HepG2 (cell line): ENCODE results near the gene RTN4RL2. TPM values are rescaled to one million over a fixed set of nuclear protein-coding genes. Genes with fewer than 3 reads are reported as not detected.

Experiments used
- DDIT3 ChIP-seq: sonication (generic); formaldehyde crosslinking; IDR thresholded peaks from 2 replicates; pipeline ENCODE4 v1.4.0; 2020; ENCODE audit warnings: mild to moderate bottlenecking, missing genetic modification reagents
- DR1 ChIP-seq: sonication (generic); formaldehyde crosslinking; IDR thresholded peaks from 2 replicates; pipeline ENCODE4 v1.8.0; 2021; ENCODE audit warnings: mild to moderate bottlenecking, missing genetic modification reagents, inconsistent platforms
- DRAP1 ChIP-seq: IDR thresholded peaks from 2 replicates; pipeline ENCODE4 v1.6.1; 2016; ENCODE audit warnings: missing genetic modification reagents, missing compliant biosample characterization
- EZH2 ChIP-seq: conservative IDR thresholded peaks from 2 replicates; pipeline ENCODE4 v1.6.1; 2012; ENCODE audit warnings: mild to moderate bottlenecking, low read depth, low read length, moderate library complexity
- GFI1 ChIP-seq: sonication (generic); formaldehyde crosslinking; IDR thresholded peaks from 2 replicates; pipeline ENCODE4 v1.5.0; 2020; ENCODE audit warnings: missing genetic modification reagents, mild to moderate bottlenecking, borderline replicate concordance
- GZF1 ChIP-seq: sonication (generic); formaldehyde crosslinking; IDR thresholded peaks from 2 replicates; pipeline ENCODE4 v1.5.1; 2020; ENCODE audit warnings: mild to moderate bottlenecking, missing genetic modification reagents
- KAT2B ChIP-seq: fragments of 150-350 bp; IDR thresholded peaks from 2 replicates; pipeline ENCODE4 v1.6.1; 2014; ENCODE audit warnings: low read depth, low read length, borderline replicate concordance
- KLF6 ChIP-seq: IDR thresholded peaks from 2 replicates; pipeline ENCODE4 v1.8.0; 2016; ENCODE audit warnings: missing biosample characterization, missing genetic modification reagents
- LCORL ChIP-seq, 2 experiments: fragments of 450-650 bp in 1 of 2; sonication (generic) in 1 of 2; formaldehyde crosslinking in 1 of 2; IDR thresholded peaks; 2 replicates each; pipeline versions ENCODE4 v1.5.0 to v1.6.1; 2017 to 2020; ENCODE audit warnings: antibody characterized with exemption in 1 of 2, missing genetic modification reagents in 1 of 2
- MYPOP ChIP-seq: sonication (generic); formaldehyde crosslinking; IDR thresholded peaks from 2 replicates; pipeline ENCODE4 v1.8.1; 2023; ENCODE audit warnings: mild to moderate bottlenecking, moderate library complexity, missing genetic modification reagents
- PLSCR1 ChIP-seq: sonication (generic); formaldehyde crosslinking; IDR thresholded peaks from 2 replicates; pipeline ENCODE4 v1.5.0; 2020; ENCODE audit warnings: missing genetic modification reagents, mild to moderate bottlenecking, borderline replicate concordance
- POGZ ChIP-seq: sonication (generic); formaldehyde crosslinking; IDR thresholded peaks from 2 replicates; pipeline ENCODE4 v1.4.0; 2020; ENCODE audit warnings: mild to moderate bottlenecking, missing genetic modification reagents
- SALL1 ChIP-seq: sonication (generic); formaldehyde crosslinking; IDR thresholded peaks from 2 replicates; pipeline ENCODE4 v1.8.0; 2022; ENCODE audit warnings: mild to moderate bottlenecking, missing genetic modification reagents
- SOX13 ChIP-seq, 3 experiments: fragments of 450-650 bp in 1 of 3; sonication (generic) in 1 of 3; formaldehyde crosslinking in 1 of 3; IDR thresholded peaks in 2 of 3; conservative IDR thresholded peaks in 1 of 3; 2 replicates each; pipeline versions ENCODE4 v1.5.0 to v1.6.1; 2016 to 2020; ENCODE audit warnings: antibody characterized with exemption in 1 of 3, mild to moderate bottlenecking in 1 of 3, missing compliant biosample characterization in 1 of 3, missing genetic modification reagents in 1 of 3, moderate library complexity in 1 of 3
- YEATS4 ChIP-seq: sonication (generic); formaldehyde crosslinking; IDR thresholded peaks from 2 replicates; pipeline ENCODE4 v1.4.0; 2020; ENCODE audit warnings: missing genetic modification reagents, borderline replicate concordance
- ZNF543 ChIP-seq: sonication (generic); formaldehyde crosslinking; IDR thresholded peaks from 2 replicates; pipeline ENCODE4 v1.4.0; 2020; ENCODE audit warnings: mild to moderate bottlenecking, missing genetic modification reagents
- ZNF574 ChIP-seq: sonication (generic); formaldehyde crosslinking; IDR thresholded peaks from 2 replicates; pipeline ENCODE4 v1.4.0; 2020; ENCODE audit warnings: missing genetic modification reagents
- ZNF691 ChIP-seq: sonication (generic); formaldehyde crosslinking; IDR thresholded peaks from 2 replicates; pipeline ENCODE4 v1.4.0; 2020; ENCODE audit warnings: missing genetic modification reagents, low read depth, mild to moderate bottlenecking, borderline replicate concordance
- ZZZ3 ChIP-seq: sonication (generic); formaldehyde crosslinking; IDR thresholded peaks from 2 replicates; pipeline ENCODE4 v1.4.0; 2020; ENCODE audit warnings: missing genetic modification reagents, mild to moderate bottlenecking, borderline replicate concordance
- polyA plus RNA-seq, 8 experiments: library from polyadenylated mRNA; depleted of rRNA in 3 of 8; stranded (reverse) in 7 of 8; unstranded in 1 of 8; fragments of >200 nt; fragmentation: Illumina TruSeq in 4 of 8; extraction: Trizol in 4 of 8; gene quantifications; 2 replicates each; pipeline versions ENCODE4 v1.2.1 to v1.2.3, GENCODE V29; 2011 to 2016; ENCODE audit warnings: low read depth in 4 of 8, missing spikeins in 1 of 8, mixed read lengths in 1 of 8; ENCODE audit not compliant: insufficient read depth in 1 of 8
- total RNA-seq, 5 experiments: library from RNA; depleted of rRNA; stranded (reverse); fragments of >200 nt; fragmentation: Illumina TruSeq; extraction: Trizol; gene quantifications; 2 replicates each; pipeline ENCODE4 v1.2.3, GENCODE V29; 2016; ENCODE audit warnings: low read depth in 1 of 5

Gene RTN4RL2
- total and polyA plus RNA-seq, 2 of the 13 experiments (the other 11 are each of a cell fraction or from before 2014, with no cell fraction given) = 1.3 to 4.3 TPM

GRCh38 chr11:57499413-57499982, 39.2 kb downstream of the RTN4RL2 start (continued):
- TF ChIP-seq ZNF543 (CRISPR knock-in tag) (0 out of 2 replicates have a peak, but pooled peaks have one; percentile 62), DR1 (CRISPR knock-in tag) (peak; percentile 48; the same call in 1 of the 2 replicates), LCORL (IDR thresholded peaks at IDR 0.05) (no peak), LCORL (CRISPR knock-in tag; IDR thresholded peaks at IDR 0.05) (0 out of 2 replicates have a peak, but pooled peaks have one; percentile 23), GZF1 (CRISPR knock-in tag) (no peak), ZNF691 (0 out of 2 replicates have a peak, but pooled peaks have one; percentile 56), DRAP1 (0 out of 2 replicates have a peak, but pooled peaks have one; percentile 42), GFI1 (CRISPR knock-in tag) (no peak), SALL1 (CRISPR knock-in tag) (peak; percentile 51; the same call in 1 of the 2 replicates), MYPOP (no peak), EZH2 (no peak), KAT2B (no peak), YEATS4 (CRISPR knock-in tag) (0 out of 2 replicates have a peak, but pooled peaks have one; percentile 33), SOX13 (IDR thresholded peaks at IDR 0.05) (no peak; the same call in 1 of the 2 replicates), SOX13 (CRISPR knock-in tag; conservative IDR thresholded peaks at IDR 0.05 in 1 of 2, IDR thresholded peaks at IDR 0.05 in 1 of 2) (peak in 1 of 2 experiments; percentile 8; a peak in 1 of 4 replicates), ZZZ3 (CRISPR knock-in tag) (no peak), KLF6 (CRISPR knock-in tag) (no peak), PLSCR1 (CRISPR knock-in tag) (no peak), DDIT3 (CRISPR knock-in tag) (no peak), POGZ (CRISPR knock-in tag) (0 out of 2 replicates have a peak, but pooled peaks have one; percentile 27), ZNF574 (CRISPR knock-in tag) (peak; percentile 52; the same call in 1 of the 2 replicates)
